NCI-H187 treated with DMSO at 0.1 percent for 48 hours (cell line): ENCODE data around the gene CACNA2D3.

ENCODE experiments used
- DNase-seq: peaks from one replicate; lab custom pipeline; 2025; lab: John Stamatoyannopoulos, UW

CACNA2D3 gene

GRCh38 chr3:54681706-54682105 lies 559.4 kb downstream of the CACNA2D3 start:
- DNase-seq: no peak

- no peak for DNase-seq
Observed at GRCh38 chr3:54685213-54685612, 562.9 kb downstream of the CACNA2D3 start.

DNA sequence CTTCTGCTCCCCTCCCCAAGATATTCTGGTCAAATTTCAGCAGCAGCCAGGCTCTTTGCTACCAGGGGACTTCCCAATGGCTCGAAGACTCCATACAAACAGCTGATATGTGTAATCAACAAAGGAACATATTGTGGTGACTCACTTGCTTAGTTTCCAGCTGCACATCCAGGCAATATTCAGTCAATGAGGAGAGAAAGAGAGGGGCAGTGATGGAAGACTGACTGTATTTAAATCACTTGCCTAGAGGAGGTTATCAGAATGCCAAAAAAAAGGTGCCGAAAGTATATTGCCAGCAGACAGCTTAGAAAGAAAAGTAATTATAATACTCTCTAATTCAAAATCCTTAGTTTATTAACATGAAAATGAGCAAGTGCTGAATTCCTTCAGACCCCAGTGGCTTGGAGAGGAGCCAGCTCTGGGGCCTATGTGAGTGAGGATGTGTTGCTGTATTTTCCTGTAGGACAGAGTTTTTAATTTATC lies 569.0 kb downstream of the CACNA2D3 start:
- no peak for DNase-seq

GRCh38 chr3:54696313-54696712 lies 574.0 kb downstream of the CACNA2D3 start:
- no peak for DNase-seq

DNA sequence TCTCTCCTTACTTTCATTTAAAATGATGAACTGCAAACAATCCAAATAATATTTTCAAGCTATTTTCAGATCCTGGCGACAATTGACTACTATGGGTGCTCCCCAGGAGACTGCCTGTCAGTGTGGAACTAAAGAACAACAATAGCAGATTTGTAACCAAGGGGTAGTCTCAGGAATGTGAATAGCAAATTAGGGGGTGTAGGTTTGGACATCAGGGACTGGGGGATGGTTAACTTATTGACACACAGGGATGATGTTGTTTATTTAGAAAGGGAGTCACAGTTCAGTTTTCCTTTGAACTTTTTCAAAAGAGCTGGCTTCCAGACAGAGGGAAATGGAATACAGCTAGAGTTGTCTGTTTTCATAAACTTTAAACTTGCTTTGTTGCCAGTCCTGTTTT lies 575.7 kb downstream of the CACNA2D3 start:
- no peak for DNase-seq

GRCh38 chr3:54703923-54704322 lies 581.6 kb downstream of the CACNA2D3 start:
- no peak for DNase-seq

DNA sequence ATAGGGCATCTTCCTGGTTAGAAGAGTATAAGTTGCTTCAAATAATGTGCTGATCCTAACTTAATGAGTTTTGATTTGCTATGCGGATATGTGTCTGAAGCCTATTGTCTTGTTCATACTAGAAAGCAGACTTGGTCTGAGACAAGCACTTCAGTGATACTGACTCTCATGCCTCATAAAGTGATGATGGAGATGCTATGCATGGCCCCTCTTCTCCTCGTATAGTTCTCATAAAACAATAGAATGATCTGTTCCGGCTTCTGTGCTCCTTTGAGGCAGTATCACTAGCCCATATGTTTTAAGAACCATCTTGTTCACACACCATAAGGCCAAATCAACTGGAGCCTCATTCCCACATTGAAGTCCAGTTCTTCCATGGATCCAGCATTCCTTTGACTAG lies 583.4 kb downstream of the CACNA2D3 start:
- no peak for DNase-seq

GRCh38 chr3:54706738-54707137 lies 584.4 kb downstream of the CACNA2D3 start:
- no peak for DNase-seq

DNA sequence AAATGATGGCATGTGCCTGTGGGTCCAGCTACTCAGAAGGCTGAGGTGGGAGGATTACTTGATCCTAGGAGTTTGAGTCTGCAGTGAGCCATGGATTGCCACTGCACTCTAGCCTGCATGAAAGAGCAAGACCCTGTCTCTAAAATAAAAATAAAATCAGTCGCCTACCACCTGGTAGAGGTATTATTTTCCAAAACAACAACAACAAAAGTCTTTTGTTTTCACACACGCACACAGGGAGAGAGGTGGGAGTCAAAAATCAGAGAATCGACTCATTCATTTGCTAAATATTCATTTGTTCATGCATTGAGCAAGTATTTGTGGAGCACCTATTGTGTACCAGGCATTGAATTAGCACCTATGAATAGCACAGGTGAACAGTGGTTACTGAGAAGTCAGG lies 587.4 kb downstream of the CACNA2D3 start:
- DNase-seq: no peak

DNA sequence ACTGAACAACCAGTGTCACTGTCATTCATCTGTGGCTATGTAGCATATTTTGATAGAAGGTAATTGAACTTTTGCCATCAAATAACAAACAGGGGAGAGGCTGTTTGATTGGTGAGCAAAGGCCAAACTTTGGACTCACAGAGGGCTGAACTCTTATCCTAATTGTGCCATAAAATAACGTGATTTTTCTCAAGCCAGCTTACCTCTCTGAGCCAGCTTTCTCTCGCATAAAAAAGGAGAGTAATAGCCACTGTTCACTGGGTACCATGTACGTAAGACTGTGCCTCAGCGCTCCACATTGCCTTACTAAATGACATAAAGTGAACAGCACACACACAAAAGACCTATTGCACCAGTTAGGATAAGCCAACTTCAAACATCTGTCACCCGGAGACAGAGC lies 588.6 kb downstream of the CACNA2D3 start:
- DNase-seq: no peak

DNA sequence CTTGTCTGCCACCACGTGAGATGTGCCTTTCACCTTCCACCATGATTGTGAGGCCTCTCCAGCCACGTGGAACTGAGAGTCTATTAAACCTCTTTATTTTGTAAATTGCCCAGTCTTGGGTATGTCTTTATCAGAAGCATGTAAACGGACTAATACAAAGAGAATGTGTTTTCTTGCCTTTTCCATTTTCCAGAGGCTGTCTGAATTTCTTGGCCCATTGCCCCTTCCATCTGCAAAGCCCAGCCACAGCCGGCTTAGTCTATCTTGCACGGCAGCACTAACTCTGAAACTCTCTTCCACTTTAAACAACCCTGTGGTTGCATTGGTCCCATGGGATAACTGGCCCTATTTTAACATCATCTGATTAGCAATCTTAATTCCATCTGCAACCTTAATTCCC lies 590.2 kb downstream of the CACNA2D3 start:
- DNase-seq: no peak

DNA sequence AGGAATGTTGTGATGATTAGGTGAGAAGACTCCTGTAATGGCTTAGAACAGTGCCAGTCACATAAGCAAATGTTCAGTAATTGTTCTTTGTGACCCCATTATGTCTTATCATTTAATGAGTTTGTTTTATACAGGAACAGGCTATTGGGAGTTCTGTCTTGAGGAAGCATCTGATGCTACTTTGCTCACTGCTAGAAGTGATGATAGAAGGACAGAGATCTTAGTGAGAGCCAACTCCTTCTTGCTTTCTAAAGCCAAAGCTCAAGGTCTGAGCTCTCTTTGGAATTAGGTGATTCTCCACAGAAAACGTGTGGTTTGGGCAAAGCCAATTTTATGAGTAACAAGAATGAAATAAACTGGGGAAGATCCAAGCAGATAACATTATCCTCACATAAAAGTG lies 590.7 kb downstream of the CACNA2D3 start:
- DNase-seq: no peak

- DNase-seq: no peak
Observed at GRCh38 chr3:54713455-54713854, 591.1 kb downstream of the CACNA2D3 start.

- DNase-seq: no peak
Observed at GRCh38 chr3:54714035-54714434, 591.7 kb downstream of the CACNA2D3 start.

- DNase-seq: no peak
Observed at GRCh38 chr3:54717506-54717905, 595.2 kb downstream of the CACNA2D3 start.

DNA sequence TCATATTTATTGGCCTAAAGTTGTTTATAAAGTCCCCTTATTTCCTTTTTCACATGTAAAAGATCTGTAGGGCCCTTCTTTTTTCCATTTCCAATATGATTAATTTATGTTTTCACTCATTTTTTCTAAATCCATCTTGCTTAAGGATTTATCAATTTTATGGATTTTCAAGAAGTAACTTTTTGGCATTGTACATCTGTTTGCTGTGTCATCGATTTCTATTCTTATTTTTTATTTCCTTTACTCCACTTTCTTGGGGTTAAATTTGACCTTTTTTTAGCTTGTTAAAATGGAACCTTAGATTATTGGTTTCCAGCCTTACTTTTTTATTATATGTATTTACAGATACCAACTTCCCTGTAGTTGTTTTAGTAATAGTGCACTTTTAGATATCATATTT lies 597.6 kb downstream of the CACNA2D3 start:
- no peak for DNase-seq

DNA sequence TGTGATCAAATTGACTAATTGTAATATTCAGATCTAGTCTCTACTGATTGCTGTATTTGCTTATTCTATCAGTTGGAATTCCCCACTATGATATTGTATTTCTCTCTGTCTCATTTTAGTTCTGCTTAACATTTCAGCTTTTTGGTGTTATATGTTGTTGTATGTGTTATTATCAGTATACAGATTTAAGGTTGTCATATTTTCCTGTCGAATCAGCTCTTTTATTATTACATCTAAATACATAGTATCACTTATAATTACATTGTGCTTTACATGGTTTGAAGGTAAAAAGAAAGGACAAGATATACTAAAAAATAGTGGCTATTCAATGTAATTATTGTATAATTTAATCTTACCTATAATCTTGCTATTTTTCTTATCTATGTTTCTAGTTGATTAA lies 598.3 kb downstream of the CACNA2D3 start:
- DNase-seq: no peak

GRCh38 chr3:54731732-54732445 lies 609.5 kb downstream of the CACNA2D3 start:
- DNase-seq: no peak

DNA sequence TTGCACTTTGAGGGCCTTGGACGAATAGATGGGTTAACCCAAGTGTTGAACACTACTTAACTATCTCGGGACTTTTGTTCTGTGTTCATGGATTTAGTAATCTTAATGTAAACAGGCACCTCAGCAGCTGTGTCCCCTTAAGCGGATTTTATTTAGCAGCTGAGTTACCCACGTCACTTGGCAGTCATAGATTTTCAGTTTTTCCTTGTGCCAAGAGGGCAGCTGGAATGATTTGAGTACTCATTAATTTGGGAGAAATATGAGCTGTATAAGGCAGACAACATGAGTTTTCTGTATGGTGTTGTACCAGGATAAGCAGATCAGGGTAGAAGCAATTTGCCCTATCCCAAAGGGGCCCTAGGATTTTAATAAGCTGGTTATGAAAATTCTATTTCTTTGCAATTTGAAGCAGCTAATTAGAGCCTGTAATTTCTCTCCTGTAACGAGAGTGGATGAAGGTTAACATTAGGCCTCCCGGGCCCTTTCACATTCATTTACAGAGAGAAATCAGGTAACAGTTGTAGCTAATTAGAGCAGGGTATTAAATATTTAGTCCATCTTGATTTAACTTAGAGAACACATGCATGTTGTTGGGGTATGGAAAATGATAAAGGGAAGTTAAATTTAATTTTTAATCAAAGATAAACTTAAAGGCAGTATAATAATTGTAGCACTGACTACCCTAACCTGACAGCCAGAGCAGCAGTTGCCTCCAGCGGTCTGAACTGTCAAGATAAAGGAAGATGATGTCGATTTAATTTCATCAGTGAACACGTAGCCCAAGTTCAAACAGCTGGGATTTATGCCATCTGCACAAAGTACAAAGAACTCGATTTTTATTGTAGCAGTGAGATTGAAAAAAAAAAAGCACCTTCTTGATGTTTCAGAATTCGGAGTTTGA lies 611.0 kb downstream of the CACNA2D3 start:
- no peak for DNase-seq

GRCh38 chr3:54736459-54736858 lies 614.1 kb downstream of the CACNA2D3 start:
- no peak for DNase-seq

- no peak for DNase-seq
Observed at GRCh38 chr3:54743755-54744154, 621.4 kb downstream of the CACNA2D3 start.

GRCh38 chr3:54744291-54744690 lies 621.9 kb downstream of the CACNA2D3 start:
- DNase-seq: no peak

DNA sequence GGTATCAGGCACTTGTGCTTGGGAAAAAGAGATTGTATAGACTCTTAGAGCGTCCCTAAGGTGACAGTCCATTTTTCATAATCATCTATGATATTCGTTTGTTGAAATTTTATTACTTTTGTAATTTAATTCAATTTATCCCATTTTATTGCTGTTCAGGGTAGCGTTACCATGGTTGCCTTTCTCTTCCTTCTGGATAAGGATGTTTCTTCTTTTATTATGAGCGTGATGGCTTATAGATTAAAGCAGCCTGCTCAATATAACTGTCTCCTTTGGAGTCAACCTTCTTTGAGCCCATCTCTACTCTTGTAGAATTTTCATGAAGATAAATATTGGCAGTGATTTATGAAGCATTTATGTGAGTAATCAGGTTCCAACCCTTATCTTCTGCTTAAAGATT lies 623.5 kb downstream of the CACNA2D3 start:
- DNase-seq: no peak
